K562 (cell line): ENCODE measurements around the gene ZNHIT3. TPM values are rescaled to one million over a fixed set of nuclear protein-coding genes. Genes with fewer than 3 reads are reported as not detected.

Experiments used
- ATAC-seq: fragments of 200-7000 bp; cut with Tn5 transposase; 3 replicates; pipeline ENCODE4 v1.9.1; 2020; ENCODE audit warnings: moderate library complexity
- BruUV-seq: library from RNA; stranded (reverse); fragments of 400-500 nt; replicated peaks from 2 replicates; lab custom pipeline; 2021; lab: Mats Ljungman, UMichigan
- CTCF ChIA-PET: fragments of 300-600 bp; formaldehyde crosslinking; extraction: SDS; loops from one replicate; lab custom pipeline; 2021; ENCODE audit warnings: low intra/inter-chr PET ratio; lab: Yijun Ruan, JAX
- POLR2A ChIA-PET: fragments of 300-600, 350-650 bp; sonication (Branson Sonifier 250); formaldehyde crosslinking; extraction: SDS; loops from one replicate; lab custom pipeline; 2021; ENCODE audit warnings: antibody characterized with exemption, inconsistent platforms; lab: Yijun Ruan, JAX
- DNase-seq, 4 experiments: peaks; one replicate each; pipeline versions ENCODE4 v3.0.0 to v3.0.0-alpha.2; 2011 to 2018; ENCODE audit warnings: low spot score in 3 of 4, mixed read lengths in 3 of 4; ENCODE audit errors: extremely low read depth in 1 of 4
- FAIRE-seq: peaks from 2 replicates; lab custom pipeline; 2011; peaks lifted over from hg19 to GRCh38; lab: Jason Lieb, UNC
- H2AFZ ChIP-seq: 2 replicates; pipeline ENCODE4 v1.6.0; 2011; ENCODE audit warnings: low read depth, low read length, control low read depth, inconsistent platforms
- H3K27ac ChIP-seq: fragments of 200-600 bp; 3 replicates; pipeline ENCODE4 v1.8.0; 2011; ENCODE audit warnings: low read depth, mild to moderate bottlenecking, control low read depth, inconsistent platforms, low read length, moderate library complexity, mixed read lengths; ENCODE audit errors: extremely low read depth
- H3K27me3 ChIP-seq, 2 experiments: fragments of 300-600 bp in 1 of 2; 2 replicates in 1 of 2; 3 replicates in 1 of 2; pipeline versions ENCODE4 v1.6.0 to v1.8.0; 2011; ENCODE audit warnings: inconsistent platforms in 2 of 2, low read length in 2 of 2, mild to moderate bottlenecking in 1 of 2, mixed read lengths in 1 of 2, moderate library complexity in 1 of 2; ENCODE audit not compliant: control insufficient read depth in 2 of 2, insufficient read depth in 2 of 2
- H3K36me3 ChIP-seq: fragments of 300-600 bp; 3 replicates; pipeline ENCODE4 v1.8.0; 2011; ENCODE audit warnings: mild to moderate bottlenecking, low read length, inconsistent platforms; ENCODE audit not compliant: control insufficient read depth, insufficient read depth
- H3K4me1 ChIP-seq, 2 experiments: fragments of 200-600 bp in 1 of 2; replicated peaks in 1 of 2; 2 replicates in 1 of 2; 3 replicates in 1 of 2; pipeline versions ENCODE4 v1.5.1 to v1.8.0; 2011; ENCODE audit warnings: inconsistent platforms in 2 of 2, low read length in 2 of 2, mild to moderate bottlenecking in 1 of 2, mixed read lengths in 1 of 2, moderate library complexity in 1 of 2; ENCODE audit not compliant: control insufficient read depth in 2 of 2, insufficient read depth in 2 of 2
- H3K4me2 ChIP-seq: 2 replicates; pipeline ENCODE4 v1.6.1; 2011; ENCODE audit warnings: low read length, control low read depth, inconsistent platforms, mixed read lengths; ENCODE audit not compliant: insufficient read depth
- H3K4me3 ChIP-seq: fragments of 200-600 bp; sonication (generic), shearing (Covaris generic); 2 replicates; pipeline ENCODE4 v1.5.1; 2016; ENCODE audit warnings: control low read depth, inconsistent platforms
- H3K79me2 ChIP-seq: fragments of 200-600 bp; 3 replicates; pipeline ENCODE4 v1.8.0; 2011; ENCODE audit warnings: low read length, inconsistent platforms; ENCODE audit not compliant: control insufficient read depth, insufficient read depth
- H3K9ac ChIP-seq, 2 experiments: 2 replicates each; pipeline versions ENCODE4 v1.6.0 to v1.6.1; 2011; ENCODE audit warnings: low read depth in 2 of 2, low read length in 2 of 2, control low read depth in 1 of 2, inconsistent platforms in 1 of 2, mild to moderate bottlenecking in 1 of 2, mixed read lengths in 1 of 2; ENCODE audit not compliant: insufficient read depth in 1 of 2
- H3K9me1 ChIP-seq: one replicate; pipeline ENCODE4 v1.6.0; 2011; ENCODE audit warnings: inconsistent platforms, mild to moderate bottlenecking, low read length, moderate library complexity; ENCODE audit not compliant: control insufficient read depth, insufficient read depth
- H3K9me3 ChIP-seq: replicated peaks from 2 replicates; pipeline ENCODE4 v1.5.1; 2011; ENCODE audit warnings: low read depth, low read length, inconsistent platforms; ENCODE audit not compliant: control insufficient read depth, insufficient read depth
- H4K20me1 ChIP-seq: replicated peaks from 2 replicates; pipeline ENCODE4 v1.6.1; 2011; ENCODE audit warnings: low read length, inconsistent platforms, mixed read lengths; ENCODE audit not compliant: control insufficient read depth, insufficient read depth
- TRIM28 ChIP-seq: fragments of 450-650 bp; IDR thresholded peaks from 2 replicates; pipeline ENCODE4 v1.6.1; 2017
- WGBS: fragments of 100-300 bp; shearing (Covaris generic); methylation state at CpG from one replicate; pipeline ENCODE4 v1.1.6; 2016; ENCODE audit warnings: low coverage, mixed read lengths; ENCODE audit not compliant: insufficient coverage; ENCODE audit errors: missing lambda C conversion rate; 5-methylcytosine and 5-hydroxymethylcytosine counted together
- in situ Hi-C: fragments of 300-500 bp; cut with MboI; formaldehyde crosslinking; loops from 4 replicates; pipeline ENCODE4 v1.15.0; 2018; ENCODE audit warnings: inconsistent platforms, mixed read lengths
- intact Hi-C: fragments of 100-400 bp; cut with micrococcal nuclease; formaldehyde crosslinking; loops from 2 replicates; pipeline ENCODE4 v1.14.2; 2022
- polyA plus RNA-seq, 8 experiments: library from polyadenylated mRNA; depleted of rRNA in 4 of 8; stranded (reverse) in 5 of 8; unstranded in 3 of 8; fragments of >200 nt; fragmentation: Nextera tagmentation in 2 of 8; fragmentation: Illumina TruSeq in 1 of 8; extraction: Ambion mirVana in 2 of 8; extraction: Trizol in 1 of 8; gene quantifications; 2 replicates each; pipeline versions ENCODE4 v1.2.1 to v1.2.3, GENCODE V29; 2011 to 2014; ENCODE audit warnings: inconsistent platforms in 1 of 8, missing spikeins in 1 of 8
- total RNA-seq, 7 experiments: library from RNA; depleted of rRNA in 6 of 7; stranded (reverse); fragments of >200 nt in 6 of 7; fragmentation: Illumina TruSeq in 2 of 7; extraction: Trizol in 2 of 7; gene quantifications; 2 replicates each; pipeline versions ENCODE4 v1.2.1 to v1.2.3, GENCODE V29; 2011 to 2021; ENCODE audit warnings: low replicate concordance in 1 of 7
- TF ChIP-seq, protein P1 (sequence below): fragments of 200-800 bp; sonication (Bioruptor generic); IDR thresholded peaks from 2 replicates; pipeline ENCODE4 v1.6.1; 2016; ENCODE audit warnings: missing genetic modification characterization, missing compliant biosample characterization

ZNHIT3 gene
- total and polyA plus RNA-seq, 9 of the 15 experiments (the other 6 are each of a cell fraction or from before 2014, with no cell fraction given), result 45.0 to 300 (median 88.4) TPM

DNA sequence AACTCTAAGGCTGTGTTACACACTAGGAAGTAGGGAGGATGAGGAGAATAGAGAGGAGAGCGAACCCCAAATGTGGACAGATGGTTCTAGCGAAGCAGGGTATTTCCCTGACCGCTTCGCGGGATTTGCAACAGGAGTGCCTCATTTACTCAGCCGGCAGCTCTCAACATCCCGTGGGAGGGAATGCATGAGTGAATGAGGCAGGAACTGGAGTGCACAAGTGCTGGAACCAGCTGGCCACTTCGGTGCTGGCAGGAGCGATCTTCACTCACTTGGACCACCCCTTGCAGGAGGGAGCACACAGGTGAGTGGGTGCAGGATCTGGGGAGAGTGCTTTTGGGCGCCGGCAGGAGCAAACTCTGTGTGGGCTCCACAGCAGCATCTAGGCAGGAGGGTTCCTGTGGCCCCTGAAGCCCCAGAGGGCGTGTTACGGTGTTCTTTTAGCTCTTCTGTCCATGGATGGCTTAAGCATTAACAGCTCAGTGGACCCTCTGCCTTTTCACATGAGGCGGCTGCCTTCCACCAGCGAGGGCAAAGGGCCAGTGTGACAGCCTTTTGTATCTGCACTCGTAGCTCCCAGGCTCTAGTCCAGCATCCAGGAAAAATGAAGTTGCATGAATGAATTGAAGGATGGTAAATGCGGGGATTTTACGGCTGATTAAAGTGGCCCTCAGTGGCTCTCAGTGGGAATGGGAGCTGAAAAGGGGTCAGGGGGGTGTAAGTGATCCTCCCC, 17.4 kb upstream of the ZNHIT3 start:
- Histone ChIP-seq H3K27ac (no peak overlapping the region), H3K4me1 (peaks cover 0 to 7% of the 10 kb centered on the region in 2 experiments; a peak in 1 of 5 replicates), H3K9ac (no peak overlapping the region), H2AFZ (no peak overlapping the region), H3K9me3 (no peaks in the 10 kb centered on the region), H3K79me2 (no peaks in the 10 kb centered on the region), H3K4me3 (no peak overlapping the region), H3K4me2 (no peak overlapping the region), H4K20me1 (peaks cover 3% of the 10 kb centered on the region; the same call in 1 of the 2 replicates), H3K9me1 (peaks cover 4% of the 10 kb centered on the region), H3K27me3 (peaks cover 11 to 45% of the 10 kb centered on the region in 2 experiments; a peak in 4 of 5 replicates), H3K36me3 (no peaks in the 10 kb centered on the region)
- FAIRE-seq (no peak), ATAC-seq (no peak), DNase-seq (no peak)
- BruUV-seq, result no TSS peak
- intact Hi-C loops, result no loop called here
- WGBS, result 1% methylated on average over 18 of the region's 18 CpGs
- CTCF ChIA-PET, result no interaction called here
- POLR2A ChIA-PET, result no interaction called here
- TF ChIP-seq, protein P1, sequence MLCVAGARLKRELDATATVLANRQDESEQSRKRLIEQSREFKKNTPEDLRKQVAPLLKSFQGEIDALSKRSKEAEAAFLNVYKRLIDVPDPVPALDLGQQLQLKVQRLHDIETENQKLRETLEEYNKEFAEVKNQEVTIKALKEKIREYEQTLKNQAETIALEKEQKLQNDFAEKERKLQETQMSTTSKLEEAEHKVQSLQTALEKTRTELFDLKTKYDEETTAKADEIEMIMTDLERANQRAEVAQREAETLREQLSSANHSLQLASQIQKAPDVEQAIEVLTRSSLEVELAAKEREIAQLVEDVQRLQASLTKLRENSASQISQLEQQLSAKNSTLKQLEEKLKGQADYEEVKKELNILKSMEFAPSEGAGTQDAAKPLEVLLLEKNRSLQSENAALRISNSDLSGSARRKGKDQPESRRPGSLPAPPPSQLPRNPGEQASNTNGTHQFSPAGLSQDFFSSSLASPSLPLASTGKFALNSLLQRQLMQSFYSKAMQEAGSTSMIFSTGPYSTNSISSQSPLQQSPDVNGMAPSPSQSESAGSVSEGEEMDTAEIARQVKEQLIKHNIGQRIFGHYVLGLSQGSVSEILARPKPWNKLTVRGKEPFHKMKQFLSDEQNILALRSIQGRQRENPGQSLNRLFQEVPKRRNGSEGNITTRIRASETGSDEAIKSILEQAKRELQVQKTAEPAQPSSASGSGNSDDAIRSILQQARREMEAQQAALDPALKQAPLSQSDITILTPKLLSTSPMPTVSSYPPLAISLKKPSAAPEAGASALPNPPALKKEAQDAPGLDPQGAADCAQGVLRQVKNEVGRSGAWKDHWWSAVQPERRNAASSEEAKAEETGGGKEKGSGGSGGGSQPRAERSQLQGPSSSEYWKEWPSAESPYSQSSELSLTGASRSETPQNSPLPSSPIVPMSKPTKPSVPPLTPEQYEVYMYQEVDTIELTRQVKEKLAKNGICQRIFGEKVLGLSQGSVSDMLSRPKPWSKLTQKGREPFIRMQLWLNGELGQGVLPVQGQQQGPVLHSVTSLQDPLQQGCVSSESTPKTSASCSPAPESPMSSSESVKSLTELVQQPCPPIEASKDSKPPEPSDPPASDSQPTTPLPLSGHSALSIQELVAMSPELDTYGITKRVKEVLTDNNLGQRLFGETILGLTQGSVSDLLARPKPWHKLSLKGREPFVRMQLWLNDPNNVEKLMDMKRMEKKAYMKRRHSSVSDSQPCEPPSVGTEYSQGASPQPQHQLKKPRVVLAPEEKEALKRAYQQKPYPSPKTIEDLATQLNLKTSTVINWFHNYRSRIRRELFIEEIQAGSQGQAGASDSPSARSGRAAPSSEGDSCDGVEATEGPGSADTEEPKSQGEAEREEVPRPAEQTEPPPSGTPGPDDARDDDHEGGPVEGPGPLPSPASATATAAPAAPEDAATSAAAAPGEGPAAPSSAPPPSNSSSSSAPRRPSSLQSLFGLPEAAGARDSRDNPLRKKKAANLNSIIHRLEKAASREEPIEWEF, result no peak
- TF ChIP-seq TRIM28, result no peak
- in situ Hi-C loops, result loop anchor here (25.0 kb wide), 1 partner anchor 107 kb away; no protein-coding TSS in a partner anchor
